SK-N-SH treated with all-trans-retinoic acid at 6 μM for 48 hours (cell line): ENCODE measurements around the gene VSTM4.

ENCODE experiments used
- ARNTL ChIP-seq: fragments of 450-650 bp; formaldehyde crosslinking; IDR thresholded peaks from 2 replicates; pipeline ENCODE4 v1.5.0; 2020; ENCODE audit warnings: low read depth, mild to moderate bottlenecking, moderate library complexity, borderline replicate concordance
- CSRNP3 ChIP-seq: fragments of 250-450 bp; sonication (Bioruptor Pico); IDR thresholded peaks from 2 replicates; pipeline ENCODE4 v1.5.1; 2021; ENCODE audit warnings: mild to moderate bottlenecking, moderate library complexity
- PPARA ChIP-seq: fragments of 250-450 bp; sonication (Bioruptor Pico); IDR thresholded peaks from 2 replicates; pipeline ENCODE4 v1.5.0; 2020; ENCODE audit warnings: mild to moderate bottlenecking, borderline replicate concordance
- SNAI2 ChIP-seq: fragments of 250-450 bp; sonication (Bioruptor Pico); IDR thresholded peaks from 2 replicates; pipeline ENCODE4 v1.5.0; 2020; ENCODE audit warnings: mild to moderate bottlenecking, moderate library complexity

DNA sequence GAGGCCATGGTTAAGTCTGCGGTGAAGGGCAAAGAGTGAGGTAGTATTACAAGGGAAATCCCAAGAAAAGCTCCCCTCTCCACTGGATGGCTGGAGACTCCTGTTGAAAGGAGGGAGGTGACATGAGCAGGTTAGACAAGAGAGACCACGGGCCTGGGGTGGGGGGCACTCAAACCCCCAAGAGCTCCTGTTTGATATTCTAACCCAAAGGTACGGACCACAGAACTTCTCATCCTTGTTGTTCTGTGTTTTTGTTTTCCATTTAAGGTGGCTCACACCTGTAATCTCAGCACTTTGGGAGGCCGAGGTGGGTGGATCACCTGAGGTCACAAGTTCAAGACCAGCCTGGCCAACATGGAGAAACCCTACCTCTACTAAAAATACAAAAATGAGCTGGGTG, 11.6 kb downstream of the VSTM4 start:
- TF ChIP-seq SNAI2 (CRISPR knock-in tag) (no peak), PPARA (no peak), ARNTL (CRISPR knock-in tag) (no peak), CSRNP3 (CRISPR knock-in tag) (no peak)
